Upper lobe of left lung (tissue), 6 donors: ENCODE measurements around the gene RHOU. TPM values are rescaled to one million over a fixed set of nuclear protein-coding genes. Genes with fewer than 3 reads are reported as not detected.
"Not testable (repeated sequence)": the region's sequence is repeated elsewhere in the genome, so short reads cannot be mapped to it uniquely, and the experiment has no call there.

Experiments used
- ATAC-seq, 2 donors: fragments of 200-7000 bp; cut with Tn5 transposase; one replicate each; pipeline ENCODE4 v1.9.1; 2022; ENCODE audit warnings: mild to moderate bottlenecking in 2 of 2, moderate library complexity in 2 of 2; ENCODE audit not compliant: low FRiP score in 2 of 2
- DNase-seq, 2 donors: peaks; one replicate each; pipeline ENCODE4 v3.0.0-alpha.2; 2019 to 2020
- H3K27ac ChIP-seq, 4 donors: fragments of 200-600 bp; sonication (generic); one replicate each; pipeline ENCODE4 v1.5.1; 2016 to 2019
- H3K27me3 ChIP-seq, 4 donors: fragments of 200-600 bp; sonication (generic); one replicate each; pipeline ENCODE4 v1.5.1; 2017 to 2019
- H3K36me3 ChIP-seq, 4 donors: fragments of 200-600 bp; sonication (generic); one replicate each; pipeline ENCODE4 v1.5.1; 2016 to 2019
- H3K4me1 ChIP-seq, 4 donors: fragments of 200-600 bp; sonication (generic); one replicate each; pipeline ENCODE4 v1.5.1; 2018 to 2019
- H3K4me3 ChIP-seq, 4 donors: fragments of 200-600 bp; sonication (generic); one replicate each; pipeline ENCODE4 v1.5.1; 2017 to 2019; ENCODE audit warnings: mild to moderate bottlenecking in 2 of 4, moderate library complexity in 1 of 4
- H3K9me3 ChIP-seq, 4 donors: fragments of 200-600 bp; sonication (generic); one replicate each; pipeline ENCODE4 v1.5.1; 2018 to 2019
- EP300 ChIP-seq, 4 donors: sonication (generic); formaldehyde crosslinking; IDR thresholded peaks; one replicate each; pipeline ENCODE4 v1.5.1; 2017; ENCODE audit warnings: antibody characterized with exemption in 4 of 4, control low read depth in 2 of 4
- POLR2A ChIP-seq, 4 donors: fragments of 450-650 bp; IDR thresholded peaks; one replicate each; pipeline ENCODE4 v1.5.1; 2016 to 2017; ENCODE audit warnings: antibody characterized with exemption in 4 of 4, mild to moderate bottlenecking in 2 of 4
- POLR2AphosphoS5 ChIP-seq, 2 donors: sonication (generic); formaldehyde crosslinking; IDR thresholded peaks; one replicate each; pipeline ENCODE4 v1.5.1; 2017; ENCODE audit warnings: antibody characterized with exemption in 2 of 2
- WGBS, 2 donors: methylation state at CpG; one replicate each; pipeline ENCODE4 v1.1.5; 2017 to 2018; 5-methylcytosine and 5-hydroxymethylcytosine counted together
- total RNA-seq, 6 donors: library from RNA; depleted of rRNA in 4 of 6; stranded (reverse); fragments of >200 nt in 4 of 6; gene quantifications; one replicate each; pipeline versions ENCODE4 v1.1.0 to v1.2.1, GENCODE V29; 2016 to 2021
- TF ChIP-seq, protein P1 (sequence below), 6 experiments: fragments of 450-650 bp in 4 of 6; fragments of 200-600 bp in 2 of 6; sonication (generic) in 2 of 6; IDR thresholded peaks; one replicate each; pipeline ENCODE4 v1.5.1; 2016 to 2019; ENCODE audit warnings: antibody characterized with exemption in 6 of 6
- donor health status: DM: no; HTN: no; CAD: no; lungs with moderate emphysema.
- donor health status: DM: no; HTN: yes; CAD: no; lungs with severe emphysema.

The RHOU gene
- total RNA-seq, 6 donors from 2014 or later = 11.0 to 44.9 (median 18.7) TPM

DNA sequence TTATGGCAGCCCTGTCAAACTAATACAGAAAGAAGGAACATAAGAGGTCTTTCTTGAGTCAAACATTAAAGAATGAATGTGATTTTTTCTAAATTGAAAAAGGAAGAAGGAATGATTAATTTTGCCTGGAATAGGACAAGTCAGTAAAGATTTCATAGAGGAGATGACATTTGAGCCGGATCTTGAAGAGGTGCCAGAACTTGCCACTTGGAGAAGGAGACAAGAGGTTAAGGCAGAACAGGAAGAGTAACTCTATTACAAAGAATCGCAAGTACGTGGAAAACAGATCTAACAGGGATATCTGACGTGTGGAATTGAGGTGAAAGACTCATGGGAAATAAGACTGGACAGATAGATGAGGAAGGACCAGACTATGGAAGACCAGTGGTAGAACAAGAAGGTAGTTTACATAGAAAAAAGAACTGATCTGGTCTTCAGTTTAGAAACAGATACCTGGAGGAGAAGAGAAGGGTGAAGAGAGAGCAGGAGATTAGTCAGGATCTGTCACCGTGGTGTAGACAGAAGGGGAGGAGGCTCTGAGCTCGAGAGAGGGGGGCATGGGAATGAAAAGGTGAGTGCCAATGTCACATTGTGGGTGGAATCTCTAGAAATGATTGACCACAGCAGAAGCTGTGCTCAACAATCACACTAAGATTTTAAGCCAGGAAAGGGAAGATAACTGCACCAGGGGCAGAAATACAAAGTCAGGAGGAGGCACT is 32.5 kb downstream of the RHOU start:
- no peak for ATAC-seq
- Histone ChIP-seq H3K36me3 (no peaks in the 10 kb centered on the region), H3K27me3 (no peaks in the 10 kb centered on the region), H3K4me3 (no peak overlapping the region), H3K4me1 (no peaks in the 10 kb centered on the region), H3K9me3 (no peaks in the 10 kb centered on the region), H3K27ac (no peak overlapping the region)
- DNase-seq = peak in 1 of 2 donors; percentile 46
- 43 to 44% methylated on average over 6 of the region's 6 CpGs for WGBS, 2 donors
- TF ChIP-seq, protein P1, sequence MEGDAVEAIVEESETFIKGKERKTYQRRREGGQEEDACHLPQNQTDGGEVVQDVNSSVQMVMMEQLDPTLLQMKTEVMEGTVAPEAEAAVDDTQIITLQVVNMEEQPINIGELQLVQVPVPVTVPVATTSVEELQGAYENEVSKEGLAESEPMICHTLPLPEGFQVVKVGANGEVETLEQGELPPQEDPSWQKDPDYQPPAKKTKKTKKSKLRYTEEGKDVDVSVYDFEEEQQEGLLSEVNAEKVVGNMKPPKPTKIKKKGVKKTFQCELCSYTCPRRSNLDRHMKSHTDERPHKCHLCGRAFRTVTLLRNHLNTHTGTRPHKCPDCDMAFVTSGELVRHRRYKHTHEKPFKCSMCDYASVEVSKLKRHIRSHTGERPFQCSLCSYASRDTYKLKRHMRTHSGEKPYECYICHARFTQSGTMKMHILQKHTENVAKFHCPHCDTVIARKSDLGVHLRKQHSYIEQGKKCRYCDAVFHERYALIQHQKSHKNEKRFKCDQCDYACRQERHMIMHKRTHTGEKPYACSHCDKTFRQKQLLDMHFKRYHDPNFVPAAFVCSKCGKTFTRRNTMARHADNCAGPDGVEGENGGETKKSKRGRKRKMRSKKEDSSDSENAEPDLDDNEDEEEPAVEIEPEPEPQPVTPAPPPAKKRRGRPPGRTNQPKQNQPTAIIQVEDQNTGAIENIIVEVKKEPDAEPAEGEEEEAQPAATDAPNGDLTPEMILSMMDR (IDR thresholded peaks at IDR 0.05) = no peak
- TF ChIP-seq POLR2AphosphoS5 (IDR thresholded peaks at IDR 0.05) = no peak

DNA sequence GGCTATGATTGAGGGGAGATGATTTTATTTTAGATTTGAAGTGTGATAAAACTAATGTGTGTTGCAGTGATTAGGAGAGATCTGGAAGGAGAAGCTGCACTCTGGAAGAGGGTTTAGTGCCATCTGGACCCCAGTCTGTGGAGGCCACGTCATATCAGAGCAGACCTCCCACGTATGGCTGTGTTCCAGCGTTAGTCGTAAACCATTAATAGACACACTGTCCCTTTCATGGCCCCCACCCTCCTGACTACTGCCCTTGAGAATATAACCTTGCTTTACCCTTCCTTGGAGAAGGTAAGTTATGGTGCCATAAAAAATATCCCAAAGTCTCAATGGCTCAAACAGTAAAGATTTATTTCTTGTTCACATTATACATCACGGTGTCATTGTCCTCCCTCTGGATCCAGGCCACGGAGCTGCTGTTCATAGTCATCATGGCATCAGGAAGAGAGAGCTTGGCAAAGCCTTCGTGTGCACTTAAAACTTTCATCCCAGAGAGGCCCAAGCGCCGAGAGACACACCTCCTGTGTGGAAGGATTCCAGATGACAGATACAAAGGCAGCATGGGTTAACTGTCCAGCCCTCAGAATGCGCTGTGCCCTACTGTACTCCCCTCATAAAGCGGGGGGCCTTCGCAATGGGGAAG is 33.2 kb downstream of the RHOU start:
- no peaks in the 10 kb centered on the region for H3K4me1 ChIP-seq
- TF ChIP-seq, protein P1 (IDR thresholded peaks at IDR 0.05) = no peak
- TF ChIP-seq POLR2AphosphoS5 (IDR thresholded peaks at IDR 0.05) = no peak
- TF ChIP-seq POLR2A (IDR thresholded peaks at IDR 0.05) = no peak
- no peak for TF ChIP-seq EP300 (IDR thresholded peaks at IDR 0.05)
- no peak for DNase-seq
- no peaks in the 10 kb centered on the region for H3K36me3 ChIP-seq
- ATAC-seq = no peak
- no peaks in the 10 kb centered on the region for H3K27me3 ChIP-seq
- no peak overlapping the region for H3K27ac ChIP-seq
- 80% methylated on average over 11 to 12 of the region's 12 CpGs for WGBS, 2 donors
- H3K4me3 ChIP-seq = no peak overlapping the region
- no peaks in the 10 kb centered on the region for H3K9me3 ChIP-seq

DNA sequence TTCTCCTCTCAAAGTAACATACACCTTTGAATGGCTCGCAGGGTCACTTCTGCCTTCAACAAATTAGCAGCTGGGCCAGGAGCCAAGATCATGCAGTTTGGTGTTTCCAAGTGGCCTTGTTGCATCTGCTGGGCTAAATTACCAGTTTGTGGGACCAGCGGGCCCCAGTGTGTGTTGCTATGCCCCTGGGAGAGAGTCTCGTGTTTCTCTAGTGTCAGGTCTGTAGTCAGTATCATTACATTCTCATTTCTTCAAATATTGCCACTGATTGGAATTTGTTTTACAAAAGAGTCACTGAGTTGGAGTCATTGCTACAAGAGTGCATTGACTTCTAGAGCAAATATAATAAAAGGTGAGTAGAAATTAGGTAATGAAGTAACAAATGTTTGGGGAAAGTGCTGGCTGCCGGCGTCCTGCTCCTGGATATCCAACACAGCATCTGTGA is 35.5 kb downstream of the RHOU start:
- WGBS, 2 donors = 65 to 85% methylated on average over 5 of the region's 5 CpGs
- no peaks in the 10 kb centered on the region for H3K27me3 ChIP-seq
- H3K4me1 ChIP-seq = no peaks in the 10 kb centered on the region
- TF ChIP-seq EP300 (IDR thresholded peaks at IDR 0.05) = no peak
- TF ChIP-seq POLR2AphosphoS5 (IDR thresholded peaks at IDR 0.05) = no peak
- TF ChIP-seq, protein P1 (IDR thresholded peaks at IDR 0.05) = no peak
- TF ChIP-seq POLR2A (IDR thresholded peaks at IDR 0.05) = no peak
- DNase-seq = no peak
- no peaks in the 10 kb centered on the region for H3K9me3 ChIP-seq
- no peak for ATAC-seq
- H3K4me3 ChIP-seq = no peak overlapping the region
- no peaks in the 10 kb centered on the region for H3K36me3 ChIP-seq
- H3K27ac ChIP-seq = no peak overlapping the region

DNA sequence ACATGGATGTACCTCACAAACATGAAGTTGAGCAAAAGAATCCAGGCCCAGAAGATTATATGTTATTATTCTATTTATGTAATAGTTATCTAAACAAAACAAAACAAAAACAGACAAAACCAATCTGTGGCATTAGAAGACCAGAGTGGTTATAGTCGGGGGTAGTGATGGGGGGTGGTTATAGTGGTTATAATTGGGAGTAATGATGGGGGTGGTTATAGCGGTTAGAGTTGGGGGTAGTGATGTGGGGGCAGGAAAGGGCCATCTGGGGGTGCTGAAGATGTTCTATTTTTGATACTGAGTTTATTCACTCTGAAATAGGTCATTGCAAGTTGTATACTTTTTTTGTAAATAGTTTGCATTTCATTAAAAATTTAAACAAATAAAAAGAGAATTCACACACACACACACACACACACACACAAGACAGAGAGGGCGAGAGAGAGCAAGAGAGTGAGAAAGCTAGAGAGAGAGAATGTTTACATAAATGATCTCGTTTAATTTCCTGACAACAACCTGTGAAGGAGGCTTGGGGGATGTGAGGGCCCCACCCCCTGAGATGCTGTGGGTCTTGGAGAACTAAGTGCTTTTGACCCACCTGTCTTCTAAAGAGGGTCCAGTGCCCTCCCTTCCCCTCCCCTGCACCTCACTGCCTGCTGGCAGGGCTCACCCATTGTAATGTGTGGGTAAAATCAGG is 37.4 kb downstream of the RHOU start:
- no peak for ATAC-seq
- Histone ChIP-seq H3K4me3 (no peak overlapping the region), H3K4me1 (no peaks in the 10 kb centered on the region), H3K9me3 (no peaks in the 10 kb centered on the region), H3K36me3 (no peaks in the 10 kb centered on the region), H3K27me3 (no peaks in the 10 kb centered on the region), H3K27ac (no peak overlapping the region)
- WGBS, 2 donors = 46 to 50% methylated on average over 4 of the region's 4 CpGs
- DNase-seq = no peak
- no peak for TF ChIP-seq POLR2A (IDR thresholded peaks at IDR 0.05)
- no peak for TF ChIP-seq POLR2AphosphoS5 (IDR thresholded peaks at IDR 0.05)
- TF ChIP-seq, protein P1 (IDR thresholded peaks at IDR 0.05) = no peak
- no peak for TF ChIP-seq EP300 (IDR thresholded peaks at IDR 0.05)

DNA sequence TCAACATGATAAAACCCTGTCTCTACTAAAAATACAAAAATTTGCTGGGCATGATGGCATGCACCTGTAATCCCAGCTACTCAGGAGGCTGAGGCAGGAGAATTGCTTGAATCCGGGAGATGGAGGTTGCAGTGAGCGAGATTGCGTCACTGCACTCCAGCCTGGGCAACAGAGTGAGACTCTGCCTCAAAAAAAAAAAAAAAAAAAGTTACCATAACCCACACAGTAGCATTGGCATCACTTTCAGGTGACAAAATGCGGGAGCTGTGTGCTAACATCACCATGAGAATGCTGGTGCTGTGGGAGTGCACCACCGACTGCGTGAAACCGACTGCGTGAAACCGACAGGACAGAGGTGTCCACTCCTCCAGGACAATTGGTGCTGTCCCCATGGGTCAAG is 40.7 kb downstream of the RHOU start:
- H3K27me3 ChIP-seq, H3K4me3 ChIP-seq, H3K9me3 ChIP-seq, DNase-seq, H3K4me1 ChIP-seq, ATAC-seq, H3K36me3 ChIP-seq, H3K27ac ChIP-seq: not testable (repeated sequence)
- 86 to 95% methylated on average over 9 of the region's 9 CpGs for WGBS, 2 donors
